Endothelial cell of umbilical vein (primary cell): ENCODE data around the gene CUL7. TPM values are rescaled to one million over a fixed set of nuclear protein-coding genes. Genes with fewer than 3 reads are reported as not detected.

ENCODE experiments used
- BruUV-seq: library from RNA; stranded (reverse); fragments of 400-500 nt; replicated peaks from 2 replicates; lab custom pipeline; 2021; lab: Mats Ljungman, UMichigan
- CTCF ChIA-PET: fragments of 300-600, 350-600 bp; sonication (Branson Sonifier 250); formaldehyde crosslinking; loops from one replicate; lab custom pipeline; 2021; ENCODE audit warnings: antibody characterized with exemption, inconsistent platforms; lab: Charles Lee
- POLR2A ChIA-PET: fragments of 300-600, 350-600 bp; sonication (Branson Sonifier 250); formaldehyde crosslinking; loops from one replicate; lab custom pipeline; 2021; ENCODE audit warnings: antibody characterized with exemption, inconsistent platforms; lab: Charles Lee
- DNase-seq: peaks from one replicate; pipeline ENCODE4 v3.0.0-alpha.2; 2011; ENCODE audit warnings: low read depth, low spot score
- FAIRE-seq: peaks from 2 replicates; lab custom pipeline; 2011; peaks lifted over from hg19 to GRCh38; lab: Jason Lieb, UNC
- H2AFZ ChIP-seq: 2 replicates; pipeline ENCODE4 v1.6.0; 2012; ENCODE audit warnings: low read depth, low read length, control low read depth, inconsistent platforms
- H3K27ac ChIP-seq: 2 replicates; pipeline ENCODE4 v1.5.1; 2011; ENCODE audit warnings: low read depth, mild to moderate bottlenecking, control low read depth, low read length, moderate library complexity; ENCODE audit not compliant: insufficient read depth
- H3K27me3 ChIP-seq, 2 experiments: 2 replicates each; pipeline versions ENCODE4 v1.6.0 to v1.6.1; 2011; ENCODE audit warnings: low read length in 2 of 2, mixed read lengths in 1 of 2; ENCODE audit not compliant: control insufficient read depth in 2 of 2, insufficient read depth in 2 of 2
- H3K36me3 ChIP-seq, 2 experiments: 2 replicates in 1 of 2; 3 replicates in 1 of 2; pipeline ENCODE4 v1.5.1; 2011; ENCODE audit warnings: low read length in 2 of 2, mild to moderate bottlenecking in 1 of 2, moderate library complexity in 1 of 2; ENCODE audit not compliant: control insufficient read depth in 2 of 2, insufficient read depth in 2 of 2; ENCODE audit errors: extremely low read depth in 1 of 2
- H3K4me1 ChIP-seq: 3 replicates; pipeline ENCODE4 v1.5.1; 2011; ENCODE audit warnings: mild to moderate bottlenecking, low read length; ENCODE audit not compliant: control insufficient read depth, insufficient read depth; ENCODE audit errors: extremely low read depth
- H3K4me2 ChIP-seq: 2 replicates; pipeline ENCODE4 v1.6.1; 2011; ENCODE audit warnings: low read length, control low read depth, mixed read lengths; ENCODE audit not compliant: insufficient read depth
- H3K4me3 ChIP-seq, 3 experiments: fragments of 200-600 bp in 1 of 3; sonication (generic), shearing (Covaris generic) in 1 of 3; replicated peaks in 1 of 3; 2 replicates each; pipeline ENCODE4 v1.5.1; 2011 to 2016; ENCODE audit warnings: control low read depth in 3 of 3, low read length in 3 of 3, mild to moderate bottlenecking in 2 of 3, inconsistent platforms in 1 of 3, low read depth in 1 of 3, moderate library complexity in 1 of 3; ENCODE audit not compliant: insufficient read depth in 1 of 3
- H3K79me2 ChIP-seq: 2 replicates; pipeline ENCODE4 v1.6.0; 2012; ENCODE audit warnings: low read length, inconsistent platforms; ENCODE audit not compliant: control insufficient read depth, insufficient read depth
- H3K9ac ChIP-seq: replicated peaks from 2 replicates; pipeline ENCODE3; 2011; ENCODE audit warnings: low read length, control low read depth; ENCODE audit not compliant: insufficient read depth; ENCODE audit errors: extremely low read depth
- H3K9me1 ChIP-seq: replicated peaks from 3 replicates; pipeline ENCODE4 v1.6.0; 2011; ENCODE audit warnings: mild to moderate bottlenecking, low read length; ENCODE audit not compliant: control insufficient read depth, insufficient read depth; ENCODE audit errors: extremely low read depth
- H3K9me3 ChIP-seq: replicated peaks from 2 replicates; pipeline ENCODE4 v1.5.1; 2012; ENCODE audit warnings: low read length, inconsistent platforms; ENCODE audit not compliant: control insufficient read depth, insufficient read depth
- H4K20me1 ChIP-seq: replicated peaks from 2 replicates; pipeline ENCODE3; 2011; ENCODE audit warnings: mild to moderate bottlenecking, low read length; ENCODE audit not compliant: control insufficient read depth, insufficient read depth; ENCODE audit errors: extremely low read depth
- CTCF ChIP-seq, 2 donors: IDR thresholded peaks; 1 replicate in 1 of 2; 2 replicates in 1 of 2; pipeline ENCODE4 v1.5.1; 2011; ENCODE audit warnings: low read length in 2 of 2, mild to moderate bottlenecking in 2 of 2, moderate library complexity in 2 of 2, control low read depth in 1 of 2, inconsistent platforms in 1 of 2, low read depth in 1 of 2; ENCODE audit not compliant: insufficient read depth in 1 of 2; ENCODE audit errors: extremely low read depth in 1 of 2
- EZH2 ChIP-seq: IDR thresholded peaks from 2 replicates; pipeline ENCODE4 v1.6.1; 2012; ENCODE audit warnings: borderline replicate concordance, low read depth, mild to moderate bottlenecking, moderate library complexity, low read length, inconsistent platforms; ENCODE audit not compliant: severe bottlenecking
- FOS ChIP-seq: IDR thresholded peaks from 2 replicates; pipeline ENCODE4 v1.6.1; 2011; ENCODE audit warnings: mild to moderate bottlenecking, low read length, moderate library complexity, borderline replicate concordance; ENCODE audit not compliant: insufficient read depth
- GATA2 ChIP-seq: IDR thresholded peaks from 2 replicates; pipeline ENCODE4 v1.7.0; 2011; ENCODE audit warnings: low read depth, mild to moderate bottlenecking, moderate library complexity, mixed read lengths, low read length; ENCODE audit not compliant: insufficient read length, insufficient read depth
- JUN ChIP-seq: IDR thresholded peaks from 2 replicates; pipeline ENCODE4 v1.6.1; 2011; ENCODE audit warnings: borderline replicate concordance, low read depth; ENCODE audit not compliant: insufficient read length, insufficient read depth
- MAX ChIP-seq: IDR thresholded peaks from 2 replicates; pipeline ENCODE4 v1.6.1; 2011; ENCODE audit not compliant: insufficient read depth, insufficient read length
- MYC ChIP-seq: IDR thresholded peaks from one replicate; pipeline ENCODE4 v1.6.1; 2011; ENCODE audit warnings: mild to moderate bottlenecking, low read depth, low read length
- POLR2A ChIP-seq: IDR thresholded peaks from 2 replicates; pipeline ENCODE4 v1.6.1; 2012; ENCODE audit warnings: low read depth, mild to moderate bottlenecking, control low read depth, low read length
- POLR2AphosphoS5 ChIP-seq: IDR thresholded peaks from 2 replicates; pipeline ENCODE4 v1.6.1; 2012; ENCODE audit warnings: low read depth, mild to moderate bottlenecking, control low read depth, low read length, moderate library complexity; ENCODE audit not compliant: insufficient read depth
- dilution Hi-C: fragments of 300-500 bp; cut with MboI; formaldehyde crosslinking; loops from one replicate; pipeline ENCODE4 v1.15.0; 2019; ENCODE audit warnings: low sequenced_read_pairs; ENCODE audit not compliant: extremely low pct_ligation_motif_present
- intact Hi-C: fragments of 100-400 bp; cut with micrococcal nuclease; formaldehyde crosslinking; loops from one replicate; pipeline ENCODE4 v1.10.0; 2022
- polyA plus RNA-seq, 4 experiments: library from polyadenylated mRNA; depleted of rRNA in 3 of 4; stranded (reverse) in 3 of 4; unstranded in 1 of 4; fragments of >200 nt; gene quantifications; 2 replicates each; pipeline versions ENCODE4 v1.2.1 to v1.2.3, GENCODE V29; 2011 to 2012; ENCODE audit warnings: missing spikeins in 1 of 4
- total RNA-seq: library from RNA; stranded (reverse); gene quantifications from 2 replicates; pipeline ENCODE4 v1.2.3, GENCODE V29; 2021

Gene CUL7
- total and polyA plus RNA-seq, 2 donors (not counting 3 experiments of a cell fraction or from before 2014, with no cell fraction given) = 29.4 to 33.7 TPM

GRCh38 chr6:43047998-43048397 lies 5.7 kb downstream of the CUL7 start:
- CTCF ChIA-PET = no interaction called here
- FAIRE-seq (no peak), DNase-seq (no peak)
- H3K4me3 ChIP-seq = no peak overlapping the region
- H3K4me2 ChIP-seq = no peak overlapping the region
- dilution Hi-C loops (no loop called here), intact Hi-C loops (no loop called here)
- peaks cover 1 to 46% of the 10 kb centered on the region in 2 experiments for H3K36me3 ChIP-seq
- no peaks in the 10 kb centered on the region for H4K20me1 ChIP-seq
- no peaks in the 10 kb centered on the region for H3K9me3 ChIP-seq
- no peak overlapping the region for H2AFZ ChIP-seq
- H3K4me1 ChIP-seq = peaks cover 4% of the 10 kb centered on the region
- H3K27ac ChIP-seq = no peak overlapping the region
- no peaks in the 10 kb centered on the region for H3K9me1 ChIP-seq
- POLR2A ChIA-PET = interaction anchor here (0.8 kb wide), 1 partner anchor 10 kb away, joined by 3 read pairs; no protein-coding TSS in a partner anchor
- peaks cover 2% of the 10 kb centered on the region for H3K79me2 ChIP-seq
- H3K9ac ChIP-seq = no peak overlapping the region
- TF ChIP-seq EZH2 = no peak
- no peak for TF ChIP-seq POLR2AphosphoS5
- no peak for TF ChIP-seq MYC
- no peak for TF ChIP-seq GATA2
- no peak for TF ChIP-seq JUN
- no peak for TF ChIP-seq POLR2A
- TF ChIP-seq FOS = no peak
- TF ChIP-seq MAX = no peak
- TF ChIP-seq CTCF (IDR thresholded peaks at IDR 0.05; ENCODE audit: extremely low read depth in 1 of 2, insufficient read depth in 1 of 2, low read depth in 1 of 2, low read length in 2 of 2) = no peak
- no TSS peak for BruUV-seq
- no peaks in the 10 kb centered on the region for H3K27me3 ChIP-seq
